Uterus (tissue), 4 donors: Measurements from ENCODE around the gene HOXC6. TPM values are rescaled to one million over a fixed set of nuclear protein-coding genes. Genes with fewer than 3 reads are reported as not detected.

Source experiments
- DNase-seq, 2 donors: peaks; one replicate each; pipeline ENCODE4 v3.0.0-alpha.2; 2019 to 2020
- H3K27ac ChIP-seq, 2 donors: fragments of 200-600 bp; sonication (generic); 1 replicate in 1 of 2; 2 replicates in 1 of 2; pipeline ENCODE4 v1.5.1; 2016 to 2018
- H3K27me3 ChIP-seq, 2 donors: fragments of 200-600 bp; sonication (generic); one replicate each; pipeline ENCODE4 v1.5.1; 2018 to 2019; ENCODE audit warnings: control low read depth in 1 of 2
- H3K36me3 ChIP-seq, 2 donors: fragments of 200-600 bp; sonication (generic); one replicate each; pipeline ENCODE4 v1.5.1; 2019; ENCODE audit warnings: control low read depth in 1 of 2
- H3K4me1 ChIP-seq, 2 donors: fragments of 200-600 bp; sonication (generic); one replicate each; pipeline ENCODE4 v1.5.1; 2018 to 2019; ENCODE audit warnings: control low read depth in 1 of 2
- H3K4me3 ChIP-seq, 2 donors: fragments of 200-600 bp; sonication (generic); 1 replicate in 1 of 2; 2 replicates in 1 of 2; pipeline ENCODE4 v1.5.1; 2018 to 2019; ENCODE audit warnings: mild to moderate bottlenecking in 1 of 2
- H3K9me3 ChIP-seq, 2 donors: fragments of 200-600 bp; sonication (generic); one replicate each; pipeline ENCODE4 v1.5.1; 2019; ENCODE audit warnings: control low read depth in 1 of 2
- CTCF ChIP-seq, 4 experiments: fragments of 200-600 bp in 2 of 4; fragments of 450-650 bp in 2 of 4; sonication (generic) in 2 of 4; IDR thresholded peaks; one replicate each; pipeline ENCODE4 v1.5.1; 2016 to 2019; ENCODE audit warnings: antibody characterized with exemption in 4 of 4, mild to moderate bottlenecking in 2 of 4, moderate library complexity in 1 of 4
- POLR2A ChIP-seq, 2 donors: fragments of 450-650 bp; IDR thresholded peaks; one replicate each; pipeline ENCODE4 v1.6.1; 2016; ENCODE audit warnings: antibody characterized with exemption in 2 of 2, mild to moderate bottlenecking in 1 of 2, moderate library complexity in 1 of 2
- intact Hi-C: fragments of 100-400 bp; cut with DNase I; formaldehyde crosslinking; loops from one replicate; pipeline ENCODE4 v1.15.1; 2023; ENCODE audit warnings: low total_unique reads
- total RNA-seq, 4 donors: library from RNA; depleted of rRNA in 3 of 4; stranded (reverse); fragments of >200 nt in 3 of 4; gene quantifications; one replicate each; pipeline versions ENCODE4 v1.1.0 to v1.2.4, GENCODE V29; 2014 to 2023
- donor health status: DM: yes; HTN: yes; CAD: no.

The HOXC6 gene
- total RNA-seq, 4 donors from 2014 or later, result 1.2 to 20.4 (median 2.1) TPM; not detected in 1

GRCh38 chr12:54017027-54017788, 11.0 kb upstream of the HOXC6 start:
- H3K27me3 ChIP-seq, result peaks cover 0 to 12% of the 10 kb centered on the region in 2 donors
- no peak for DNase-seq

GRCh38 chr12:54017878-54018467, 10.3 kb upstream of the HOXC6 start:
- intact Hi-C loops, result no loop called here
- H3K27me3 ChIP-seq, result peaks cover 0 to 12% of the 10 kb centered on the region in 2 donors

More at GRCh38 chr12:54017027-54017788, 11.0 kb upstream of the HOXC6 start:
- intact Hi-C loops, result no loop called here
- H3K9me3 ChIP-seq, result no peaks in the 10 kb centered on the region
- H3K4me1 ChIP-seq, result no peaks in the 10 kb centered on the region
- no peaks in the 10 kb centered on the region for H3K36me3 ChIP-seq
- H3K4me3 ChIP-seq, result peak overlapping the region; percentile 32 to 49
- TF ChIP-seq CTCF (IDR thresholded peaks at IDR 0.05) (no peak), POLR2A (IDR thresholded peaks at IDR 0.05) (no peak)
- peak overlapping the region; percentile 84 for H3K27ac ChIP-seq

GRCh38 chr12:54018468-54018984, 9.7 kb upstream of the HOXC6 start:
- intact Hi-C loops, result no loop called here
- TF ChIP-seq CTCF (IDR thresholded peaks at IDR 0.05) (no peak), POLR2A (IDR thresholded peaks at IDR 0.05) (no peak)
- Histone ChIP-seq H3K36me3 (no peaks in the 10 kb centered on the region), H3K27ac (peak overlapping the region; percentile 84), H3K27me3 (peaks cover 0 to 12% of the 10 kb centered on the region in 2 donors), H3K9me3 (no peaks in the 10 kb centered on the region), H3K4me3 (peak overlapping the region; percentile 32 to 49), H3K4me1 (no peaks in the 10 kb centered on the region)
- DNase-seq, result peak in 1 of 2 donors; percentile 80

More at GRCh38 chr12:54017878-54018467, 10.3 kb upstream of the HOXC6 start:
- Histone ChIP-seq H3K4me1 (no peaks in the 10 kb centered on the region), H3K27ac (peak overlapping the region; percentile 84), H3K4me3 (peak overlapping the region; percentile 32 to 49), H3K9me3 (no peaks in the 10 kb centered on the region), H3K36me3 (no peaks in the 10 kb centered on the region)
- TF ChIP-seq CTCF (IDR thresholded peaks at IDR 0.05) (peak in 1 of 4 experiments; percentile 8), POLR2A (IDR thresholded peaks at IDR 0.05) (peak; percentile 39 to 41)
- peak; percentile 62 to 93 for DNase-seq

GRCh38 chr12:54019091-54019811, 9.0 kb upstream of the HOXC6 start:
- TF ChIP-seq POLR2A (IDR thresholded peaks at IDR 0.05) (no peak), CTCF (IDR thresholded peaks at IDR 0.05) (no peak)
- H3K36me3 ChIP-seq, result no peaks in the 10 kb centered on the region
- no peaks in the 10 kb centered on the region for H3K9me3 ChIP-seq
- H3K27ac ChIP-seq, result peak overlapping the region; percentile 84
- intact Hi-C loops, result no loop called here
- no peak for DNase-seq
- H3K4me1 ChIP-seq, result no peaks in the 10 kb centered on the region
- peak overlapping the region; percentile 32 to 49 for H3K4me3 ChIP-seq
- H3K27me3 ChIP-seq, result peaks cover 0 to 12% of the 10 kb centered on the region in 2 donors
